ENCODE measurements around the gene MLLT1. TPM values are rescaled to one million over a fixed set of nuclear protein-coding genes. Genes with fewer than 3 reads are reported as not detected.

The MLLT1 gene
- total and polyA plus RNA-seq, 7 donors, result 9.9 to 25.5 (median 16.3) TPM

DNA sequence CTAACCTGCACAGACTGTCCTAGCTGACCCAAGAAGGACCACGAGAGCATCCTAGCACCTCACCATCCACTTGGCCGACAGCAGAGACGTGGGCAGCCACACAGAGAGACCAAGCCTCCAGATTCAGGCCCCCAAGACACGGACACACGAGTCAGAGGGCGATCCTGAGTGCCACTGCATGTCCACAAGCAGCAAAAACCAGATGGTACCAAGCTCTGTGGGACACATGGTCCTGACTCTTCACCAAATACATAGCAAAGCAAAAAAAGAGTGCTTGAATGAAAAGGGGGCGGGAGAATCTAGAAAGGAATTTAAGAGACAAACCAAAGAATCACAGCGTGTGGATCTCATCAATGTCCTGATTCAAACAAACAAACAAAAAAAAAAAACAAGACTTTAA, 45.2 kb downstream of the MLLT1 start:
- intact Hi-C loops (cut with DNase I), result no loop called here
- TF ChIP-seq, protein P1, sequence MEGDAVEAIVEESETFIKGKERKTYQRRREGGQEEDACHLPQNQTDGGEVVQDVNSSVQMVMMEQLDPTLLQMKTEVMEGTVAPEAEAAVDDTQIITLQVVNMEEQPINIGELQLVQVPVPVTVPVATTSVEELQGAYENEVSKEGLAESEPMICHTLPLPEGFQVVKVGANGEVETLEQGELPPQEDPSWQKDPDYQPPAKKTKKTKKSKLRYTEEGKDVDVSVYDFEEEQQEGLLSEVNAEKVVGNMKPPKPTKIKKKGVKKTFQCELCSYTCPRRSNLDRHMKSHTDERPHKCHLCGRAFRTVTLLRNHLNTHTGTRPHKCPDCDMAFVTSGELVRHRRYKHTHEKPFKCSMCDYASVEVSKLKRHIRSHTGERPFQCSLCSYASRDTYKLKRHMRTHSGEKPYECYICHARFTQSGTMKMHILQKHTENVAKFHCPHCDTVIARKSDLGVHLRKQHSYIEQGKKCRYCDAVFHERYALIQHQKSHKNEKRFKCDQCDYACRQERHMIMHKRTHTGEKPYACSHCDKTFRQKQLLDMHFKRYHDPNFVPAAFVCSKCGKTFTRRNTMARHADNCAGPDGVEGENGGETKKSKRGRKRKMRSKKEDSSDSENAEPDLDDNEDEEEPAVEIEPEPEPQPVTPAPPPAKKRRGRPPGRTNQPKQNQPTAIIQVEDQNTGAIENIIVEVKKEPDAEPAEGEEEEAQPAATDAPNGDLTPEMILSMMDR (IDR thresholded peaks at IDR 0.05), result no peak
- no peak for TF ChIP-seq POLR2AphosphoS5 (IDR thresholded peaks at IDR 0.05)
- TF ChIP-seq EP300 (IDR thresholded peaks at IDR 0.05), result no peak
- TF ChIP-seq POLR2A (IDR thresholded peaks at IDR 0.05), result no peak
- Histone ChIP-seq H3K9me3 (no peaks in the 10 kb centered on the region), H3K27me3 (no peaks in the 10 kb centered on the region), H3K27ac (peak overlapping the region; percentile 27 to 65 (median 44)), H3K4me1 (peaks cover 0 to 70% (median 63%) of the 10 kb centered on the region in 4 donors), H3K36me3 (peaks cover 0 to 10% (median 5%) of the 10 kb centered on the region in 4 donors), H3K4me3 (no peak overlapping the region)
- DNase-seq, result no peak
- 83 to 88% methylated on average over 8 of the region's 8 CpGs for WGBS, 2 donors

DNA sequence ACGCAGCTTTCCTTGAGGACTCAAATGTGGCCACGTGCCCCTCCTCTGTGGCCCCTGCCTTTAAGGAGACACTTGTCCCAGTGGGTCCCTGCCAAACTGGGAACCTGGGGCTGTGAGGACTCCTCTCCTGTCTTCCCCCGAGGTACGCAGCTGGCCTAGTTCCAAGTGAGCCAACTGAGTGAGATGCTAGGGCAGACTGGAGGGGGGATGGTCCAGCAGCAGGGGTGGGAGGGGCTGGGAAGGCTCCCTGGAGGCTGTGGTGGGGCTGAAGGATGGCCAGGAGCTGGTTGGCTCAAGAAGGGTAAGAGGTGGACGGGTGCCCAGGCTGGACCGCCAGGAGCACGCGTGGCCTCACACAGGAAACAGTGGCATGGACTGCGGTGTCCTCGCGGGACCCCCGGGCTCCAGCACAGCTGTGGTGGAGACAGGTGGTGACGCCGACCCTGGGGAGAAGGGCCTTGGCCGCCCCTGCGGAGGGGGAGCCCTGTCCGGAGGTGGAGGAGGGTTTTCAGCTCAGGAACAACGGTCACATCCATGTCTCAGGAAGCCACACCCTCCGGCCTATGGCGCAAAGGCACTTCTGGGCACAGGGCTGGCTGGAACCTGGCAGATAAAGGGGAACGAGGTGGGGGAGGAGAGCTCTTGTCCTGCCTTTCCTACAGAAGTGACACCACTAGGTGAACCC, 45.8 kb downstream of the MLLT1 start:
- Histone ChIP-seq H3K4me1 (peaks cover 0 to 70% (median 63%) of the 10 kb centered on the region in 4 donors), H3K27ac (peak overlapping the region; percentile 27 to 65 (median 58)), H3K36me3 (peaks cover 0 to 11% (median 5%) of the 10 kb centered on the region in 4 donors), H3K27me3 (no peaks in the 10 kb centered on the region), H3K4me3 (no peak overlapping the region), H3K9me3 (no peaks in the 10 kb centered on the region)
- WGBS, 2 donors, result 51 to 72% methylated on average over 21 of the region's 21 CpGs
- intact Hi-C loops (cut with DNase I), result no loop called here
- TF ChIP-seq POLR2AphosphoS5 (IDR thresholded peaks at IDR 0.05), result peak in 1 of 4 donors; percentile 39
- TF ChIP-seq, protein P1 (IDR thresholded peaks at IDR 0.05), result no peak
- DNase-seq, result no peak

DNA sequence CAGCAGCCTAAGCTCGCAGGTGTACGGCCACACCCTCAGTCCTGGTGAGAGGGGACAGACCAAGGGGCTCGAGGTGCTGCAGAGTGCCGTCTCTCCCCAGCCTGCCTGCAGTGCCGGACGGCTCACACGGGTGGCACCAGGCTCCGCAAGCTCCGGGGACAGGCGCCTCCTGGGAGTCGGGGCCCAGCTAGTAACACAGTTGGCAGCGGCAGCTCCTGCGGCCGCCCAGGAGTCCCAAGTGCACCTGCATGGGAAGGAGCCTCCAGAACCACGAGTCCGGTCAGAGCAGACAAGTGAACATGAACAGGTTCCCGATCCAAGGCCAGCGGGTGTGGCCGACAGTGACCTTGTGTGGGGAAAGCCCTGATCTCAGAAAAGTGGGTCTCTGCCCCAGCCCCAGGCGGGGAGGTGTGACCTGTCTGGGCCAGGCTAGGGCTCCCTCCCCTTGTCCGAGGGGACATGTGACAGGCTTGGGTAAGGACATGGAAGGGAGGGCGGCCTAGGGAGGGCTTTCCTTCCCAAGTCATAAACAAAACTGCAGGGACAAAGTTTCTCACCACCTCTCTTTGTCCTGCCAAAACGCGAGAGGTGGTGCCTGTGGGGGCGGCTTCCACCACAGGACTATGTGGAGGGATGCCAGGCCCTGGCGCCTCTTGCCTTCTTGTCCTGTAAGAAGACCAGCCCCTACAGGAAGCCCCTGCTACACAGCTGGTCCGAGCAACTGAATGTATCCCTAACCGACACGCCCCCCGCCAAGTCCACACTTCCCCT, 46.5 kb downstream of the MLLT1 start:
- intact Hi-C loops (cut with DNase I), result no loop called here
- Histone ChIP-seq H3K36me3 (peaks cover 0 to 11% (median 5%) of the 10 kb centered on the region in 4 donors), H3K4me1 (peaks cover 0 to 70% (median 63%) of the 10 kb centered on the region in 4 donors), H3K9me3 (no peaks in the 10 kb centered on the region), H3K4me3 (peak overlapping the region in 1 of 4 donors; percentile 5), H3K27me3 (no peaks in the 10 kb centered on the region), H3K27ac (peak overlapping the region; percentile 35 to 65 (median 58))
- TF ChIP-seq EP300 (IDR thresholded peaks at IDR 0.05) (no peak), POLR2AphosphoS5 (IDR thresholded peaks at IDR 0.05) (no peak), POLR2A (IDR thresholded peaks at IDR 0.05) (no peak)
- TF ChIP-seq, protein P1 (IDR thresholded peaks at IDR 0.05), result no peak
- WGBS, 2 donors, result 45 to 66% methylated on average over 30 of the region's 30 CpGs
- DNase-seq, result no peak

DNA sequence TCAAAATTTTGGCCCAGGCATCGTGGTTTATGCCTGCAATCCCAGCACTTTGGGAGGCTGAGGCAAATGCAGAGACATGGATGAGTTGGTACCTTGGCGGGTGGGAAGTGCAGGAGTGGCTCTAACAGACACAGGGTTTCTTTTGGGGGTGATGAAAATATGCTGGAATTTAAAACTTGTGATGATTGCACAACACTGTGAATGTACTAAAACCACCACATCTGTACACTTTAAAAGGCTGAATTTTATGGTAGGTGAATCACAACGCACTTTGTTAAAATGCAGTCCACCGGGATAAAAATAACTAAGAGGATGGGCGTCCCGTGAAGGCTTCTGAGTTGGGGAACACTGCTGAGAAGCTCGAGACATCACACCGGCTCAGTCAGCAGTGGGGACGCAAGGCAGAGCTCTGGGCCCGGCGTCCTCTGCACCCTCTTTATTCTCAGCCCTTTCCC, 47.1 kb downstream of the MLLT1 start:
- WGBS, 2 donors, result 51 to 69% methylated on average over 11 of the region's 11 CpGs
- peak overlapping the region in 1 of 4 donors; percentile 5 for H3K4me3 ChIP-seq
- TF ChIP-seq, protein P1 (IDR thresholded peaks at IDR 0.05), result no peak
- no peak for TF ChIP-seq POLR2A (IDR thresholded peaks at IDR 0.05)
- peak in 1 of 4 donors; percentile 13 for TF ChIP-seq POLR2AphosphoS5 (IDR thresholded peaks at IDR 0.05)
- peaks cover 0 to 11% (median 5%) of the 10 kb centered on the region in 4 donors for H3K36me3 ChIP-seq
- peaks cover 0 to 72% (median 63%) of the 10 kb centered on the region in 4 donors for H3K4me1 ChIP-seq
- intact Hi-C loops (cut with DNase I), result no loop called here
- no peaks in the 10 kb centered on the region for H3K27me3 ChIP-seq
- peak overlapping the region in 3 of 4 donors; percentile 54 to 65 (median 63) for H3K27ac ChIP-seq
- no peaks in the 10 kb centered on the region for H3K9me3 ChIP-seq
- no peak for DNase-seq
